NCI-H2029 treated with DMSO at 0.1 percent for 48 hours (cell line): ENCODE results near the gene MYH7B.

Experiments
- DNase-seq: peaks from one replicate; lab custom pipeline; 2025; lab: John Stamatoyannopoulos, UW

Gene MYH7B

GRCh38 chr20:35004749-35005462, 49.2 kb downstream of the MYH7B start:
- no peak for DNase-seq
